Measurements from ENCODE around the gene CATSPERZ. TPM values are rescaled to one million over a fixed set of nuclear protein-coding genes. Genes with fewer than 3 reads are reported as not detected.

The CATSPERZ gene
- total and polyA plus RNA-seq, 9 of the 15 experiments (the other 6 are each of a cell fraction or from before 2014, with no cell fraction given): 0.86 to 8.5 (median 3.5) TPM

DNA sequence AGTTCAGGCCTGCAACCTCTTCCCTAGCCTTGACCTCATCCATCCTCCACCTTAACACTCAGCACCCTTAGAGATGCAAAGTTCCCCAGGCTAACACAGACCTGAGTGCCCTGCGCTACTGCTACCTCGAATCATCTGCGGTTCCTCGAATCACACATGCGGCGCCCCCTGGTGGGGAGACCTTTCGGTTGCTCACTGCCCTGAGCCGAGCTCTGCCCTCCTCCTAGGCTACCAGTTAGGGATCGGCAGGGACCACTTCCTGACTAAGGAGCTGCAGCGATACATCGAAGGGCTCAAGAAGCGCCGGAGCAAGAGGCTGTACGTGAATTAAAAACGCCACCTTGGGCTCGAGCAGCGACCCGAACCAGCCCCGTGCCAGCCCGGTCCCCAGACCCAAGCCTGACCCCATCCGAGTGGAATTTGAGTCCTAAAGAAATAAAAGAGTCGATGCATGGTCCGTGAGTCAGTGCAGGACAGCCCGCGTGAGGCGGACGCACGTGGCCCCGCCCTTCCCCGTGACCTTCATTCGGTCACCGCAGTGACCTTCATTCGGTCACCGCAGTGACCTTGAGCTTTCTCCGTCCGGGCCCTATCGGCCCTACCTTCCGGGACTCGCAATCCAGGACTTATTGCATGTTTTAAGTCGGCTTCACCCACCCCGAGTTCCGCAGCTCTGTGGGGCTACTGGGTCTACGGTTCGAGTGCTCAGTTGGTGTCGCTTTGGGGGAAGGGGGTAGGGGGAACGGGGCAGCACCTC is 4.3 kb downstream of the CATSPERZ start (continued):
- TF ChIP-seq NFE2L1 (tag; IDR thresholded peaks at IDR 0.05; ENCODE audit: borderline replicate concordance, low read depth) (no peak), DNMT1 (IDR thresholded peaks at IDR 0.05) (0 out of 2 replicates have a peak, but pooled peaks have one; percentile 90), ZNF3 (CRISPR knock-in tag; IDR thresholded peaks at IDR 0.05) (no peak), KDM1A (IDR thresholded peaks at IDR 0.05) (no peak), HSF4 (CRISPR knock-in tag; IDR thresholded peaks at IDR 0.05; ENCODE audit: borderline replicate concordance) (no peak), HEY1 (CRISPR knock-in tag; IDR thresholded peaks at IDR 0.05; ENCODE audit: borderline replicate concordance) (no peak), SPI1 (IDR thresholded peaks at IDR 0.05; ENCODE audit: borderline replicate concordance, low read depth, low read length) (no peak)
- TF ChIP-seq, protein P1, sequence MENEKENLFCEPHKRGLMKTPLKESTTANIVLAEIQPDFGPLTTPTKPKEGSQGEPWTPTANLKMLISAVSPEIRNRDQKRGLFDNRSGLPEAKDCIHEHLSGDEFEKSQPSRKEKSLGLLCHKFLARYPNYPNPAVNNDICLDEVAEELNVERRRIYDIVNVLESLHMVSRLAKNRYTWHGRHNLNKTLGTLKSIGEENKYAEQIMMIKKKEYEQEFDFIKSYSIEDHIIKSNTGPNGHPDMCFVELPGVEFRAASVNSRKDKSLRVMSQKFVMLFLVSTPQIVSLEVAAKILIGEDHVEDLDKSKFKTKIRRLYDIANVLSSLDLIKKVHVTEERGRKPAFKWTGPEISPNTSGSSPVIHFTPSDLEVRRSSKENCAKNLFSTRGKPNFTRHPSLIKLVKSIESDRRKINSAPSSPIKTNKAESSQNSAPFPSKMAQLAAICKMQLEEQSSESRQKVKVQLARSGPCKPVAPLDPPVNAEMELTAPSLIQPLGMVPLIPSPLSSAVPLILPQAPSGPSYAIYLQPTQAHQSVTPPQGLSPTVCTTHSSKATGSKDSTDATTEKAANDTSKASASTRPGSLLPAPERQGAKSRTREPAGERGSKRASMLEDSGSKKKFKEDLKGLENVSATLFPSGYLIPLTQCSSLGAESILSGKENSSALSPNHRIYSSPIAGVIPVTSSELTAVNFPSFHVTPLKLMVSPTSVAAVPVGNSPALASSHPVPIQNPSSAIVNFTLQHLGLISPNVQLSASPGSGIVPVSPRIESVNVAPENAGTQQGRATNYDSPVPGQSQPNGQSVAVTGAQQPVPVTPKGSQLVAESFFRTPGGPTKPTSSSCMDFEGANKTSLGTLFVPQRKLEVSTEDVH (IDR thresholded peaks at IDR 0.05; ENCODE audit: low read depth, partially characterized antibody): no peak
- TF ChIP-seq, protein P2, sequence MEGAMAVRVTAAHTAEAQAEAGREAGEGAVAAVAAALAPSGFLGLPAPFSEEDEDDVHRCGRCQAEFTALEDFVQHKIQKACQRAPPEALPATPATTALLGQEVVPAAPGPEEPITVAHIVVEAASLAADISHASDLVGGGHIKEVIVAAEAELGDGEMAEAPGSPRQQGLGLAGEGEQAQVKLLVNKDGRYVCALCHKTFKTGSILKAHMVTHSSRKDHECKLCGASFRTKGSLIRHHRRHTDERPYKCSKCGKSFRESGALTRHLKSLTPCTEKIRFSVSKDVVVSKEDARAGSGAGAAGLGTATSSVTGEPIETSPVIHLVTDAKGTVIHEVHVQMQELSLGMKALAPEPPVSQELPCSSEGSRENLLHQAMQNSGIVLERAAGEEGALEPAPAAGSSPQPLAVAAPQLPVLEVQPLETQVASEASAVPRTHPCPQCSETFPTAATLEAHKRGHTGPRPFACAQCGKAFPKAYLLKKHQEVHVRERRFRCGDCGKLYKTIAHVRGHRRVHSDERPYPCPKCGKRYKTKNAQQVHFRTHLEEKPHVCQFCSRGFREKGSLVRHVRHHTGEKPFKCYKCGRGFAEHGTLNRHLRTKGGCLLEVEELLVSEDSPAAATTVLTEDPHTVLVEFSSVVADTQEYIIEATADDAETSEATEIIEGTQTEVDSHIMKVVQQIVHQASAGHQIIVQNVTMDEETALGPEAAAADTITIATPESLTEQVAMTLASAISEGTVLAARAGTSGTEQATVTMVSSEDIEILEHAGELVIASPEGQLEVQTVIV (CRISPR knock-in tag; IDR thresholded peaks at IDR 0.05; ENCODE audit: borderline replicate concordance): no peak
- TF ChIP-seq, protein P3, sequence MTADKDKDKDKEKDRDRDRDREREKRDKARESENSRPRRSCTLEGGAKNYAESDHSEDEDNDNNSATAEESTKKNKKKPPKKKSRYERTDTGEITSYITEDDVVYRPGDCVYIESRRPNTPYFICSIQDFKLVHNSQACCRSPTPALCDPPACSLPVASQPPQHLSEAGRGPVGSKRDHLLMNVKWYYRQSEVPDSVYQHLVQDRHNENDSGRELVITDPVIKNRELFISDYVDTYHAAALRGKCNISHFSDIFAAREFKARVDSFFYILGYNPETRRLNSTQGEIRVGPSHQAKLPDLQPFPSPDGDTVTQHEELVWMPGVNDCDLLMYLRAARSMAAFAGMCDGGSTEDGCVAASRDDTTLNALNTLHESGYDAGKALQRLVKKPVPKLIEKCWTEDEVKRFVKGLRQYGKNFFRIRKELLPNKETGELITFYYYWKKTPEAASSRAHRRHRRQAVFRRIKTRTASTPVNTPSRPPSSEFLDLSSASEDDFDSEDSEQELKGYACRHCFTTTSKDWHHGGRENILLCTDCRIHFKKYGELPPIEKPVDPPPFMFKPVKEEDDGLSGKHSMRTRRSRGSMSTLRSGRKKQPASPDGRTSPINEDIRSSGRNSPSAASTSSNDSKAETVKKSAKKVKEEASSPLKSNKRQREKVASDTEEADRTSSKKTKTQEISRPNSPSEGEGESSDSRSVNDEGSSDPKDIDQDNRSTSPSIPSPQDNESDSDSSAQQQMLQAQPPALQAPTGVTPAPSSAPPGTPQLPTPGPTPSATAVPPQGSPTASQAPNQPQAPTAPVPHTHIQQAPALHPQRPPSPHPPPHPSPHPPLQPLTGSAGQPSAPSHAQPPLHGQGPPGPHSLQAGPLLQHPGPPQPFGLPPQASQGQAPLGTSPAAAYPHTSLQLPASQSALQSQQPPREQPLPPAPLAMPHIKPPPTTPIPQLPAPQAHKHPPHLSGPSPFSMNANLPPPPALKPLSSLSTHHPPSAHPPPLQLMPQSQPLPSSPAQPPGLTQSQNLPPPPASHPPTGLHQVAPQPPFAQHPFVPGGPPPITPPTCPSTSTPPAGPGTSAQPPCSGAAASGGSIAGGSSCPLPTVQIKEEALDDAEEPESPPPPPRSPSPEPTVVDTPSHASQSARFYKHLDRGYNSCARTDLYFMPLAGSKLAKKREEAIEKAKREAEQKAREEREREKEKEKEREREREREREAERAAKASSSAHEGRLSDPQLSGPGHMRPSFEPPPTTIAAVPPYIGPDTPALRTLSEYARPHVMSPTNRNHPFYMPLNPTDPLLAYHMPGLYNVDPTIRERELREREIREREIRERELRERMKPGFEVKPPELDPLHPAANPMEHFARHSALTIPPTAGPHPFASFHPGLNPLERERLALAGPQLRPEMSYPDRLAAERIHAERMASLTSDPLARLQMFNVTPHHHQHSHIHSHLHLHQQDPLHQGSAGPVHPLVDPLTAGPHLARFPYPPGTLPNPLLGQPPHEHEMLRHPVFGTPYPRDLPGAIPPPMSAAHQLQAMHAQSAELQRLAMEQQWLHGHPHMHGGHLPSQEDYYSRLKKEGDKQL (CRISPR knock-in tag; IDR thresholded peaks at IDR 0.05; ENCODE audit: borderline replicate concordance): no peak
- TF ChIP-seq, protein P4, sequence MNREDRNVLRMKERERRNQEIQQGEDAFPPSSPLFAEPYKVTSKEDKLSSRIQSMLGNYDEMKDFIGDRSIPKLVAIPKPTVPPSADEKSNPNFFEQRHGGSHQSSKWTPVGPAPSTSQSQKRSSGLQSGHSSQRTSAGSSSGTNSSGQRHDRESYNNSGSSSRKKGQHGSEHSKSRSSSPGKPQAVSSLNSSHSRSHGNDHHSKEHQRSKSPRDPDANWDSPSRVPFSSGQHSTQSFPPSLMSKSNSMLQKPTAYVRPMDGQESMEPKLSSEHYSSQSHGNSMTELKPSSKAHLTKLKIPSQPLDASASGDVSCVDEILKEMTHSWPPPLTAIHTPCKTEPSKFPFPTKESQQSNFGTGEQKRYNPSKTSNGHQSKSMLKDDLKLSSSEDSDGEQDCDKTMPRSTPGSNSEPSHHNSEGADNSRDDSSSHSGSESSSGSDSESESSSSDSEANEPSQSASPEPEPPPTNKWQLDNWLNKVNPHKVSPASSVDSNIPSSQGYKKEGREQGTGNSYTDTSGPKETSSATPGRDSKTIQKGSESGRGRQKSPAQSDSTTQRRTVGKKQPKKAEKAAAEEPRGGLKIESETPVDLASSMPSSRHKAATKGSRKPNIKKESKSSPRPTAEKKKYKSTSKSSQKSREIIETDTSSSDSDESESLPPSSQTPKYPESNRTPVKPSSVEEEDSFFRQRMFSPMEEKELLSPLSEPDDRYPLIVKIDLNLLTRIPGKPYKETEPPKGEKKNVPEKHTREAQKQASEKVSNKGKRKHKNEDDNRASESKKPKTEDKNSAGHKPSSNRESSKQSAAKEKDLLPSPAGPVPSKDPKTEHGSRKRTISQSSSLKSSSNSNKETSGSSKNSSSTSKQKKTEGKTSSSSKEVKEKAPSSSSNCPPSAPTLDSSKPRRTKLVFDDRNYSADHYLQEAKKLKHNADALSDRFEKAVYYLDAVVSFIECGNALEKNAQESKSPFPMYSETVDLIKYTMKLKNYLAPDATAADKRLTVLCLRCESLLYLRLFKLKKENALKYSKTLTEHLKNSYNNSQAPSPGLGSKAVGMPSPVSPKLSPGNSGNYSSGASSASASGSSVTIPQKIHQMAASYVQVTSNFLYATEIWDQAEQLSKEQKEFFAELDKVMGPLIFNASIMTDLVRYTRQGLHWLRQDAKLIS (CRISPR knock-in tag; IDR thresholded peaks at IDR 0.05): no peak
